ENCODE data around the gene DYNLT1.
"Not testable (repeated sequence)": the region's sequence is repeated elsewhere in the genome, so short reads cannot be mapped to it uniquely, and the experiment has no call there.

The DYNLT1 gene

GRCh38 chr6:158662954-158663624 lies 18.5 kb upstream of the DYNLT1 start:
- ATAC-seq (no peak), DNase-seq (no peak)

- ATAC-seq (no peak), DNase-seq (no peak)
These were observed 18.0 kb upstream of the DYNLT1 start for GRCh38 chr6:158662607-158662953.

GRCh38 chr6:158661156-158661685 lies 16.7 kb upstream of the DYNLT1 start:
- no peak for DNase-seq
- no peak for ATAC-seq

- ATAC-seq: peak; percentile 44
- peak; percentile 32 for DNase-seq
These were observed 15.8 kb upstream of the DYNLT1 start for GRCh38 chr6:158660333-158660754.

GRCh38 chr6:158656986-158657385 lies 12.4 kb upstream of the DYNLT1 start:
- not testable (repeated sequence) for ATAC-seq, DNase-seq

GRCh38 chr6:158655569-158656450 lies 11.3 kb upstream of the DYNLT1 start:
- ATAC-seq: no peak
- no peak for DNase-seq

- DNase-seq (no peak), ATAC-seq (no peak)
These were observed 10.5 kb upstream of the DYNLT1 start for GRCh38 chr6:158654960-158655489.

- DNase-seq: no peak
- no peak for ATAC-seq
These were observed 10.0 kb upstream of the DYNLT1 start for GRCh38 chr6:158654498-158654897.

- ATAC-seq (peak; percentile 59), DNase-seq (peak; percentile 85)
These were observed 9.2 kb upstream of the DYNLT1 start for GRCh38 chr6:158653577-158654354.

GRCh38 chr6:158651981-158652737 lies 7.6 kb upstream of the DYNLT1 start:
- not testable (repeated sequence) for ATAC-seq, DNase-seq

- DNase-seq (peak; percentile 84), ATAC-seq (peak; percentile 70)
These were observed 5.0 kb upstream of the DYNLT1 start, which contains the start of gene SYTL3 for GRCh38 chr6:158649289-158650143. SYTL3 (plus strand) TSS chr6:158650054; CDS start chr6:158663269, 13,215 bp downstream.

- peak; percentile 15 for ATAC-seq
- DNase-seq: peak; percentile 32
These were observed 4.2 kb upstream of the DYNLT1 start for GRCh38 chr6:158648682-158649131.

- ATAC-seq (no peak), DNase-seq (no peak)
These were observed 3.0 kb upstream of the DYNLT1 start for GRCh38 chr6:158647501-158647900.

- DNase-seq (no peak), ATAC-seq (no peak)
These were observed 1.7 kb upstream of the DYNLT1 start for GRCh38 chr6:158646023-158646910.

- peak; percentile 21 for DNase-seq
These were observed 800 bp upstream of the DYNLT1 start for GRCh38 chr6:158645064-158646022.

GRCh38 chr6:158643836-158644230 lies 710 bp downstream of the DYNLT1 start:
- no peak for ATAC-seq
- DNase-seq: no peak

More at GRCh38 chr6:158645064-158646022, 800 bp upstream of the DYNLT1 start:
- peak; percentile 5 for ATAC-seq

GRCh38 chr6:158642097-158642601 lies 2.4 kb downstream of the DYNLT1 start:
- ATAC-seq (no peak), DNase-seq (no peak)

- ATAC-seq: no peak
- DNase-seq: no peak
These were observed 4.0 kb downstream of the DYNLT1 start for GRCh38 chr6:158640519-158640918.

Measured in stimulated activated naive CD8-positive, alpha-beta T cell treated with anti-CD3 and anti-CD28 coated beads, Interleukin-15, Interleukin-2, amounts not matched to agents 100 U/mL and 50 U/mL, for 24 hours (primary cell).